Endothelial cell of umbilical vein (primary cell): ENCODE measurements around the gene IL33. TPM values are rescaled to one million over a fixed set of nuclear protein-coding genes. Genes with fewer than 3 reads are reported as not detected.

ENCODE experiments used
- BruUV-seq: library from RNA; stranded (reverse); fragments of 400-500 nt; replicated peaks from 2 replicates; lab custom pipeline; 2021; lab: Mats Ljungman, UMichigan
- CTCF ChIA-PET: fragments of 300-600, 350-600 bp; sonication (Branson Sonifier 250); formaldehyde crosslinking; loops from one replicate; lab custom pipeline; 2021; ENCODE audit warnings: antibody characterized with exemption, inconsistent platforms; lab: Charles Lee
- POLR2A ChIA-PET: fragments of 300-600, 350-600 bp; sonication (Branson Sonifier 250); formaldehyde crosslinking; loops from one replicate; lab custom pipeline; 2021; ENCODE audit warnings: antibody characterized with exemption, inconsistent platforms; lab: Charles Lee
- DNase-seq: peaks from one replicate; pipeline ENCODE4 v3.0.0-alpha.2; 2011; ENCODE audit warnings: low read depth, low spot score
- FAIRE-seq: peaks from 2 replicates; lab custom pipeline; 2011; peaks lifted over from hg19 to GRCh38; lab: Jason Lieb, UNC
- H2AFZ ChIP-seq: 2 replicates; pipeline ENCODE4 v1.6.0; 2012; ENCODE audit warnings: low read depth, low read length, control low read depth, inconsistent platforms
- H3K27ac ChIP-seq: 2 replicates; pipeline ENCODE4 v1.5.1; 2011; ENCODE audit warnings: low read depth, mild to moderate bottlenecking, control low read depth, low read length, moderate library complexity; ENCODE audit not compliant: insufficient read depth
- H3K27me3 ChIP-seq, 2 experiments: 2 replicates each; pipeline versions ENCODE4 v1.6.0 to v1.6.1; 2011; ENCODE audit warnings: low read length in 2 of 2, mixed read lengths in 1 of 2; ENCODE audit not compliant: control insufficient read depth in 2 of 2, insufficient read depth in 2 of 2
- H3K36me3 ChIP-seq, 2 experiments: 2 replicates in 1 of 2; 3 replicates in 1 of 2; pipeline ENCODE4 v1.5.1; 2011; ENCODE audit warnings: low read length in 2 of 2, mild to moderate bottlenecking in 1 of 2, moderate library complexity in 1 of 2; ENCODE audit not compliant: control insufficient read depth in 2 of 2, insufficient read depth in 2 of 2; ENCODE audit errors: extremely low read depth in 1 of 2
- H3K4me1 ChIP-seq: 3 replicates; pipeline ENCODE4 v1.5.1; 2011; ENCODE audit warnings: mild to moderate bottlenecking, low read length; ENCODE audit not compliant: control insufficient read depth, insufficient read depth; ENCODE audit errors: extremely low read depth
- H3K4me2 ChIP-seq: 2 replicates; pipeline ENCODE4 v1.6.1; 2011; ENCODE audit warnings: low read length, control low read depth, mixed read lengths; ENCODE audit not compliant: insufficient read depth
- H3K4me3 ChIP-seq, 3 experiments: fragments of 200-600 bp in 1 of 3; sonication (generic), shearing (Covaris generic) in 1 of 3; replicated peaks in 1 of 3; 2 replicates each; pipeline ENCODE4 v1.5.1; 2011 to 2016; ENCODE audit warnings: control low read depth in 3 of 3, low read length in 3 of 3, mild to moderate bottlenecking in 2 of 3, inconsistent platforms in 1 of 3, low read depth in 1 of 3, moderate library complexity in 1 of 3; ENCODE audit not compliant: insufficient read depth in 1 of 3
- H3K79me2 ChIP-seq: 2 replicates; pipeline ENCODE4 v1.6.0; 2012; ENCODE audit warnings: low read length, inconsistent platforms; ENCODE audit not compliant: control insufficient read depth, insufficient read depth
- H3K9ac ChIP-seq: replicated peaks from 2 replicates; pipeline ENCODE3; 2011; ENCODE audit warnings: low read length, control low read depth; ENCODE audit not compliant: insufficient read depth; ENCODE audit errors: extremely low read depth
- H3K9me1 ChIP-seq: replicated peaks from 3 replicates; pipeline ENCODE4 v1.6.0; 2011; ENCODE audit warnings: mild to moderate bottlenecking, low read length; ENCODE audit not compliant: control insufficient read depth, insufficient read depth; ENCODE audit errors: extremely low read depth
- H3K9me3 ChIP-seq: replicated peaks from 2 replicates; pipeline ENCODE4 v1.5.1; 2012; ENCODE audit warnings: low read length, inconsistent platforms; ENCODE audit not compliant: control insufficient read depth, insufficient read depth
- H4K20me1 ChIP-seq: replicated peaks from 2 replicates; pipeline ENCODE3; 2011; ENCODE audit warnings: mild to moderate bottlenecking, low read length; ENCODE audit not compliant: control insufficient read depth, insufficient read depth; ENCODE audit errors: extremely low read depth
- CTCF ChIP-seq, 2 donors: IDR thresholded peaks; 1 replicate in 1 of 2; 2 replicates in 1 of 2; pipeline ENCODE4 v1.5.1; 2011; ENCODE audit warnings: low read length in 2 of 2, mild to moderate bottlenecking in 2 of 2, moderate library complexity in 2 of 2, control low read depth in 1 of 2, inconsistent platforms in 1 of 2, low read depth in 1 of 2; ENCODE audit not compliant: insufficient read depth in 1 of 2; ENCODE audit errors: extremely low read depth in 1 of 2
- EZH2 ChIP-seq: IDR thresholded peaks from 2 replicates; pipeline ENCODE4 v1.6.1; 2012; ENCODE audit warnings: borderline replicate concordance, low read depth, mild to moderate bottlenecking, moderate library complexity, low read length, inconsistent platforms; ENCODE audit not compliant: severe bottlenecking
- JUN ChIP-seq: IDR thresholded peaks from 2 replicates; pipeline ENCODE4 v1.6.1; 2011; ENCODE audit warnings: borderline replicate concordance, low read depth; ENCODE audit not compliant: insufficient read length, insufficient read depth
- MYC ChIP-seq: IDR thresholded peaks from one replicate; pipeline ENCODE4 v1.6.1; 2011; ENCODE audit warnings: mild to moderate bottlenecking, low read depth, low read length
- POLR2A ChIP-seq: IDR thresholded peaks from 2 replicates; pipeline ENCODE4 v1.6.1; 2012; ENCODE audit warnings: low read depth, mild to moderate bottlenecking, control low read depth, low read length
- POLR2AphosphoS5 ChIP-seq: IDR thresholded peaks from 2 replicates; pipeline ENCODE4 v1.6.1; 2012; ENCODE audit warnings: low read depth, mild to moderate bottlenecking, control low read depth, low read length, moderate library complexity; ENCODE audit not compliant: insufficient read depth
- dilution Hi-C: fragments of 300-500 bp; cut with MboI; formaldehyde crosslinking; loops from one replicate; pipeline ENCODE4 v1.15.0; 2019; ENCODE audit warnings: low sequenced_read_pairs; ENCODE audit not compliant: extremely low pct_ligation_motif_present
- intact Hi-C: fragments of 100-400 bp; cut with micrococcal nuclease; formaldehyde crosslinking; loops from one replicate; pipeline ENCODE4 v1.10.0; 2022
- polyA plus RNA-seq, 4 experiments: library from polyadenylated mRNA; depleted of rRNA in 3 of 4; stranded (reverse) in 3 of 4; unstranded in 1 of 4; fragments of >200 nt; gene quantifications; 2 replicates each; pipeline versions ENCODE4 v1.2.1 to v1.2.3, GENCODE V29; 2011 to 2012; ENCODE audit warnings: missing spikeins in 1 of 4
- total RNA-seq: library from RNA; stranded (reverse); gene quantifications from 2 replicates; pipeline ENCODE4 v1.2.3, GENCODE V29; 2021
- TF ChIP-seq, protein P1 (sequence below): IDR thresholded peaks from 2 replicates; pipeline ENCODE4 v1.6.1; 2011; ENCODE audit not compliant: insufficient read depth, insufficient read length

IL33 gene
- total and polyA plus RNA-seq, 2 donors (not counting 3 experiments of a cell fraction or from before 2014, with no cell fraction given) = 8.7 to 13.8 TPM

GRCh38 chr9:6234014-6234413, 18.4 kb downstream of the IL33 start:
- Histone ChIP-seq H3K79me2 (no peaks in the 10 kb centered on the region), H2AFZ (no peak overlapping the region), H4K20me1 (no peaks in the 10 kb centered on the region), H3K9ac (no peak overlapping the region), H3K9me3 (no peaks in the 10 kb centered on the region), H3K36me3 (no peaks in the 10 kb centered on the region), H3K9me1 (no peaks in the 10 kb centered on the region), H3K27ac (no peak overlapping the region), H3K27me3 (no peaks in the 10 kb centered on the region), H3K4me1 (peaks cover 17% of the 10 kb centered on the region), H3K4me3 (no peak overlapping the region), H3K4me2 (no peak overlapping the region)
- dilution Hi-C loops = no loop called here
- no peak for TF ChIP-seq POLR2AphosphoS5
- no peak for TF ChIP-seq CTCF (IDR thresholded peaks at IDR 0.05; ENCODE audit: extremely low read depth in 1 of 2, insufficient read depth in 1 of 2, low read depth in 1 of 2, low read length in 2 of 2)
- TF ChIP-seq, protein P1, sequence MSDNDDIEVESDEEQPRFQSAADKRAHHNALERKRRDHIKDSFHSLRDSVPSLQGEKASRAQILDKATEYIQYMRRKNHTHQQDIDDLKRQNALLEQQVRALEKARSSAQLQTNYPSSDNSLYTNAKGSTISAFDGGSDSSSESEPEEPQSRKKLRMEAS = no peak
- no peak for TF ChIP-seq MYC
- TF ChIP-seq POLR2A = no peak
- no peak for TF ChIP-seq JUN
- TF ChIP-seq EZH2 = no peak
- ChIA-PET CTCF (no interaction called here), POLR2A (no interaction called here)
- intact Hi-C loops = no loop called here
- no TSS peak for BruUV-seq
- FAIRE-seq (no peak), DNase-seq (no peak)
